NCI-H1694 (cell line): ENCODE data around the gene WDR82.
"Not testable (repeated sequence)": the region's sequence is repeated elsewhere in the genome, so short reads cannot be mapped to it uniquely, and the experiment has no call there.

Source experiments
- DNase-seq: peaks from one replicate; lab custom pipeline; 2025; lab: John Stamatoyannopoulos, UW

WDR82 gene

DNA sequence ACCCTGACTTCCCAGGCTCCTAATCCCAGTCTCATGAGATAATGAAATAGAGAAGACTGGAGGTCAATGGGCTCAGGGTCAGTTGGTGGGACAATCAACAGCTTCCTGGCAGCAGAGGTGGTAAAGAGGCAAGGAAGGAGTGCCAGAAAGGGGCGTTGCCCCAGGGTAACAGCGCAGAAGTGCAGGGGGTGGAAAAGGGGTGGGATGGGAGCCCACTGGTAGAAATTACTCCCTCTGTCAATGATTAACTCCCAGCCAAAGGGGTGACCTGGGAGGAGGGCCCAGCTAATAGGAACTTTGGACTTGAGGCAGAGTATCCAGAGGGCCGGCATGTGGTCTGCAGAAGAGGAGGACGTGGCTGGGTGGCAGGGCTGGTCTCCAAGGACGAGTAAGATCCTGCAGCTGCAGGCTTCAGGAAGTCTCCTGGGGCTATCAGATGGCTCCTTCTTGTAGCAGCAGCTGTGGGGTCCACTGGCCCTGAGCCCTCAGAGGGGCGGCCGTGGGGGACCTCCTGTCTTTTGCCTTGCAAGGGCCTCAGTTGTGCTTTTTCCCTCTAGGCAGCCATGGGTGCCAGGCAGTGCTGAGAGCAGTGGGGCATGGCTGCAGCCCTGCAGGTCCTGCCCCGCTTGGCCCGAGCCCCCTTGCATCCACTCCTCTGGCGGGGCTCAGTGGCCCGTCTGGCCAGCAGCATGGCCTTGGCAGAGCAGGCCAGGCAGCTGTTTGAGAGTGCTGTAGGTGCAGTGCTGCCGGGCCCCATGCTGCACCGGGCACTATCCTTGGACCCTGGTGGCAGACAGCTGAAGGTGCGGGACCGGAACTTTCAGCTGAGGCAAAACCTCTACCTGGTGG, 11.5 kb upstream of the WDR82 start:
- no peak for DNase-seq

DNA sequence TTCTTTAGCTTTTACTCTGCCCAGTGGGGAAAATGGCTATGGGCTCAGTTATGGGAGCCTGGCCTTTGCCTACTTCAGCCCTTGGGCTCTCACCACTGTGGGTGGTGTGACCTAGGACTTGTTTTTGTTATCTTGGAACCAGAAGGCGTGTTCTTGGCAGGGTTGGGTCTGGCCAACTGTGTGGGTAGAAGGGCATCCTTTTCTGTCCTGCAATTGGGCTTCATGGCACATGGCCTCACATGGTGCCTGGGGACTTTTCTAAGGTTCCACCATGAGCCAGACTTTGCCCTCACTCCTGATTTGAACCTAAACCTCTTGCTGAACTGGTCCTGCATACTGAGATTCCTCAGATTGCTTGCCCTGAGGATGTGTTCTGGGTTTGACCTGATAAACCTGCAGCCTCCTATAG, 10.9 kb upstream of the WDR82 start:
- DNase-seq, result no peak

DNA sequence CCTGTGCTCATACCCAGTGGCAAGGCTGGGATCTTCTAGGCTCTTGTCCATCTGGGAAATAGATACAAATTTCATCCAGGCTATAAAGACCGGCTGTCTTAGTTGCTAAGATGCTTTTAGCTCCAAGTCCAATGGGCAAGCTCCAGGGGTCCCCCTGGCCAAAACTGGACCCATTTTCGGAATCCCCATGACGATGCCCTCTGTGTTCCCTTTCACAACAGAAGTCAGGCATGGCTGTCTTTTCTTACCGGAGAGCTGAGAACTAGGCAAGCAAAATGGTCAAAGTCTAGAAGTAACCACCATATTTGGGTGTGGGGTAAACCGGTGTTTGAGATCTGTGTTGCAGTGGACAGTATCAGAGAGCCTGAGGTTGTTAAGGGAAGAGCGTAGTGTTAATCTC, 10.2 kb upstream of the WDR82 start:
- no peak for DNase-seq

DNA sequence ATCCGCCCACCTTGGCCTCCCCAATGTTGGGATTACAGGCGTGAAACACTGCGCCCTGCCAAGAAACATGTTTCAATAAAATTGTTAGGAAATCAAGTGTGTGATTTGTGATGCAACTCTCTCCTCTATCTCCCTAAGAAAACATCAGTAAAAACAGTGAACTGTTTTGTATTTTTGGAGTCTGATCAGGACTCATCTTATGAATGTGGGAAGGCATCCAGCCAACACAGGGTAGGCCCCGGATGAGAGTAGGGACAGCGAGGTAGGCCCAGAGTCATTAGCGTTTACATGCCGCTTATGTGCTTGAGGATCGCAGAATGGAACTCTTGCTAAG, 8.3 kb upstream of the WDR82 start:
- DNase-seq, result no peak

DNA sequence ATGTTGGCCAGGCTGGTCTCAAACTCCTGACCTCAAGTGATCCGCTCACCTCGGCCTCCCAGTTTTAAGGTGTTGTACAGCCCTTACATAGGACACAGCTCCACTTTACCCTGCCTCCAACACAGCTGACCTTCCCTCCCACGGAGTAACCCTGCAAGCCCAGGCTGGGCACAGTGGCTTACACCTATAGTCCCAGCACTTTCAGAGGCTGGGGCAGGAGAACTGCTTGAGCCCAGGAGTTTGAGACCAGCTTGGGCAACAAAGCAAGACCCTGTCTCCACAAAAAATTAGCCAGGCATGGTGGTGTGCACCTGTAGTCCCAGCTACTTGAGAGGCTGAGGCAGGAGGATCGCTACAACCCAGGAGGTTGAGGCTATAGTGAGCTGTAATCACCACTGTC, 5.6 kb upstream of the WDR82 start:
- not testable (repeated sequence) for DNase-seq

DNA sequence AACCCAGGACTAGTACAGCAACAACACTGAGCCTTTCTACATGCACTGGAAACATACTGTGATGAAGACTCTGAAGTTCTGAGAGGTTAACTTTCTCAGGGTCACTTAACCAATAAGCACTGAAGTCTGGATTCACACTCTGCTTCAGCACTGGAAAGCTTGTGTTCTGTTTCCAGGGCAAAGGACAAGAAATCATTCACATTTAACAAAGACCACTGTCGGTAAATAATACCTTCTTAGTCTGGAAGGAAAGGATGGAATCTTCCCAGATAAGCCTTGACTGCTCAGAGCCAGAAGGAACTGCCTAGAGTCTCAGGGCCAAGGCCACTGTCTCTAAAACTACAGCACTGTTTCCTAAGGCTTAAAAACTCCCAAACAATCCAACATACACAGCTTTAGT, 4.9 kb upstream of the WDR82 start:
- DNase-seq, result no peak

DNA sequence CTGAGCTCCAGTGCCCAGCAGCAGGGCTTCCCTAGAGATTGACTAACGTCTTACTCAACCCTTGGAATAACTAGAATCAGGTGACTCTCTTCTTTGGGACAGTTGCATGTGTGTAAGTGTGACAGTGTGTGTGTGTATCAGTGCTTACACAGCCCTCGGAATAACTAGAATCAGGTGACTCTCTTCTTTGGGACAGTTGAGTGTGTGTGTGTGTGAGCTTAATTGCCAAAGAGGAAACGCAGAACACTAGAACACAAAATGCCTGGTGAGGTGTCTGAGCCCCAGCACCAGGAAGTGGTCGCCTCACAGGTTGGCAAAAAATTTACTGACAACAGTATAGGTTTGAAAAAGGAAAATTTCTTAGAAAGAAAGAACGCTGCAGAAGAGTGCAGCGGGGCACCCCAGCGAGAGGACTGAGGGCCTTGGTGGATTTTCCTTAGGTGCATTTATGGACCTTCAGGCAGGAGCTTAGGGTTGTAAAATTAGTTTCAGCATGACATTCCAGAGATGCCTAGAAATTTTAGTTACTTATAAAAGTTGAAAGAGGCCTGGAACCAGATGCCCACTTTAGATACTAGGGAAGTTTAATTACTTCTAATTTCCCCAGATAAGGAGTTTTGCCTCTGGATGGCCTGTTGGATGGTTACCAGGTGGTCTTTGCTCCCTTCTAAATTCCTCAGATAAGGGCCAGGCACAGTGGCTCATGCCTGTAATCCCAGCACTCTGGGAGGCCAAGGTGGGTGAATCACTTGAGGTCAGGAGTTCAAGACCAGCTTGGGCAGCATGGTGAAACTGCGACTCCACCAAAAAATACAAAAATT, 3.7 kb upstream of the WDR82 start:
- no peak for DNase-seq

DNA sequence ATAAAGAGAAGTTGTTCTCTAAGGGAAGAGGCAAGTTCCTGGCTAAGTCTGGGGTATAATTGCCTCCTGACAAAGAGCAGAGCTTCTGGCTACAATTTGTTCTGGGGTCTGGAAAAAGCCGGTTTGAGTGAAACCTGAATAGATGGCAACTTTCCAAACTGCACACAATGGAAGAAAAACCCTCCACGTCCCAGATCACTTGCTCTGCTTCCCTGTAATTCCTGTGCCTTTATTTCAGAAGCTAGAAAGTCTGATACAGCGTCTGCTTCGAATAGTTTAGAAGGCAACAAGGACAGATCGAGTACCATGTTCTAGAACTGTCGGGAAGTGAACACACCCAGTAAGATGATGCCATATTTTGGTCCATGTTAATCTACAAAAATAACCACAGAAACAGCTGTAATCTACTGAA, 1.6 kb upstream of the WDR82 start:
- no peak for DNase-seq

DNA sequence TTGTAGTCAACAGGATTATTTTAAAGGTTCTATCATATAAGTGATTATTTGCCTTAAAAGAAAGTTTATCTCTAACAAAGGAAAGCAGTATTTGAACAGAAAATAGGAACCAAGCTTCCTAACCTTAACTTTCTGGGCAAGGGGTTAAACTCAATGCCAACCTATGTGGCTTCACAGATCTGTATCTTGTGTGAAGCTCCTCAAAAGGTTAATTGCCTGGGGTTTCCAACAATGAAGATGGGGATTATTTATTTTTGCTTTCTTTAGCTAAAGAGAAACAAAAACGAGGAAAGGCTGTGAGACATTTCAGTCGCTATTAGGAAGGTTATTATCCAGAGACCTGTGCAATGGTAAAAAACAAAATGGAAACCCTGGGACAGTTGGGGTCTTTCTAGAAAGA, 1.1 kb upstream of the WDR82 start:
- no peak for DNase-seq

DNA sequence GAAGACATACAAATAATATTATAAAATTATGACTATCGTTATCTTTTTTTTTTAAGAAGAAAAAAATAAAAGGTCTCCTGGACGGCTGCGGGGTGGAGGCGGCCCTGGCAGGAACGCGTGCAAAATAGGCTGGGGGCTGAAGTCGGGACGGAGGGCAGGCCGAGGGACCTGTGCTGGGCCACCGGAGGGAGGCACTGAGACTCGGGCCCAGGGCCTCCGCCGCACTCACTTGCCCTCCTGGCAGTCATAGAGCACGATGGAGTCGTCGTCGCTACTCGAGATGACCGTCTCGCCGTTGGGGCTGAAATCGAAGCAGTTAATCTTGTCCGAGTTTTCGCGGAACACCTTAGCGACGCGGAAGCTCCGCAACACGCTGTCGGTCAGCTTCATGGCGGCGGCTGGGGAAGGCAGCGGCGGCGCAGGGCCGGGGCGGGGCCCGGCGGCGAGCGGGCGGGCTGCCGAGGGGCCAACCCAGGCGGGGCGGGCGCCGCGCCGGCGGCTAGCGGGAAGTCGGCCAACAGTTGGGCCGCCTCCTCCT, 408 bp downstream of the WDR82 start:
- no peak for DNase-seq

DNA sequence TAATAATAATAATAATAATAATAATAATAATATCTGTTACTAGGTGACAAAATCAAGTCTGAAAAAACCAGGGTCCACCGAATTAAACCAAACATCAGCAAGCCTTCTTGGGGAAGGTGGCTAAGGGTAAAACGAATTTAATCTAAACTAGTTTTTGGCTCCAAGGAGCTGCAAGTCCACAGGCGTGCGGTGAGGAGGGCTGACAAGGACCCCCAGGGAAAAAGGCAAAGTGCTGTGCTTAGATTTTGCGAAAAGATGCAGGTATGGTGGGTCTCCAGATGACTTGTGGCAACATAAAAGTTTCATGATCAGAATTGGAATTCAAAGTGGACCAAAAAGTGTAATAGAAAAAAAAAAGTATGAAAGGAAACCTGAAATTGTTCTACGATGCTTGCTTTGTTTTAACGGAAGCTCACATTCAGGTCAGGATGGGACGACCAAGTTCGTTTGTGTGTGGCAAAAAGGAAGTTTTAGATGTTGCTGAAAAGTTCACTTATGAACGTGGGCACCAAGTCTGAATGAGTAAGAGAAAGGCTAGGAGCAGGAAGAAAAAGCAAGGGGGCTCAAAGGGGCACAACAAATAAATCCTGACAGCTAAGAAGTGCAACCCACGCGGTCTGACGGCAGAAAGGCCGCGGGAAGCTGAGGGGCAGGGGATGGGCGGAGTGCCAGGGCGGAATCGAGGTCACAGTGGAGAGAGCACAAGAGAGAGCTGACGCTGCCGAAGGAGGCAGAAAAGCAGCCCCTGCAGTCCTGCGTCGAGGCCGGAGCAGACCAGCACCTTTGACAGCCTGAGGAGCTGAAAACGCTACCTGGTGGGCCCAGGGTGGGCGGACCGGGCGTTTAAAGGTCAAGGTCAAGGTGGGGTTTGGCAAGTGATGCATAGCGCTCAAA, 1.1 kb downstream of the WDR82 start:
- DNase-seq, result no peak

DNA sequence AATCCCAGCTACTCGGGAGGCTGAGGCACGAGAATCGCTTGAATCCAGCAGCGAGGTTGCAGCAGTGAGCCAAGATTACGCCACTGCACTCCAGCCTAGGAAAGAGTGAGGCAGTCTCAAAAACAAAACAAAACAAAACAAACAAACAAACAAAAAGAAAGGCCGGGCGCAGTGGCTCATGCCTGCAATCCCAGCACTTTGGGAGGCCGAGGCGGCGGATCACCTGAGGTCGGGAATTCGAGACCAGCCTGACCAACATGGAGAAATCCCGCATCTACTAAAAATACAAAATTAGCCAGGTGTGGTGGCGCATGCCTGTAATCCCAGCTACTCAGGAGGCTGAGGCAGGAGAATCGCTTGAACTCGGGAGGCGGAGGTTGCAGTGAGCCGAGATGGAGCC, 3.7 kb downstream of the WDR82 start:
- not testable (repeated sequence) for DNase-seq

DNA sequence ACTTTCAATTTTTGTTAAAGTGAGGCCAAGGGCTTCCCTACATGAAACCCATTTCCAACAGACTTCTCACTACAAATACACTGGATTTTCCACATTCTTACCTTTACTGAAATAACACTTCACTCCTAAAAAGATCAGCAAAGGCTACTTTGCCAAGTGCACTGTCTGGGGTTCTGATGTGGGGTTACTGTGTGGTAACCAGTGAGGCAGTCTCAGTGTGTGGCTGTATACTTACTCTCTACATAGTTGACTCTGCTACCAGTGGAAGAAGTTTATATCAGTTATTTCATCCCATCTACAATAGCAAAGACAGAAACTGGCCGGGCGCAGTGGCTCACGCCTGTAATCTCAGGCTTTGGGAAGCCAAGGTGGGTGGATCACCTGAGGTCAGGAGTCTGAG, 5.6 kb downstream of the WDR82 start:
- DNase-seq, result no peak

DNA sequence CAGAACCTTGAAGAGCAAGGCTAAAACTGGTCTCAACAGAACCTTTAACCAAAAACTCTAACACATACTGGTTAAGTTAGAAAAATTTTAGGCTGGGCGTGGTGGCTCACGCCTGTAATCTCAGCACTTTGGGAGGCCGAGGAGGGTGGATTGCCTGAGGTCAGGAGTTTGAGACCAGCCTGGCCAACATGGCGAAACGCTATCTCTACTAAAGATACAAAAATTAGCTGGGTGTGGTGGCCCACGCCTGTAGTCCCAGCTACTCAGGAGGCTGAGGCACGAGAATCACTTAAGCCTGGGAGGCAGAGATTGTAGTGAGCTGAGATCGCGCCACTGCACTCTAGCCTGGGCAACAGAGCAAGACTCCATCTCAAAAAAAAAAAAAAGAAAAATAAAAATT, 6.3 kb downstream of the WDR82 start:
- DNase-seq, result not testable (repeated sequence)

DNA sequence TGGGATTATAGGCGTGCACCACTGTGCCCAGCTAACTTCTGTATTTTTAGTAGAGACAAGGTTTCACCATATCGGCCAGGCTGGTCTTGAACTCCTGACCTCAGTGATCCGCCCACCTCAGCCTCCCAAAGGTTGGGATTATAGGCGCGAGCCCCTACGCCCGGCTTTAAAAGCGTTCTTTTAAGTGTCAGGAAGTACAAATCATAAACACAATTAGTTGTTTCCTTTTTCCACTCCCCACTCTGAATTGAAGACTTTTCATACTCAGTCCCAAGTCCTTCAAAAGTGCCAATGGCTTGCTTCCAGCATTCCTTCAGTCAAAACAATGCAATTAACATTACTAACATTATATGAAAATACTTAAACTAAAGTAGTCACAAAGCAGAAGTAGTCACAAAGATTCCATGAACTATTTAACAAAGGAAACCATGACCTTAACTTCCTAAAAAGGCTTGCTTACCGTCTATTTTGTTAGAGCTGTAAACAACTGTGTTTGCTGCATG, 8.1 kb downstream of the WDR82 start:
- no peak for DNase-seq

DNA sequence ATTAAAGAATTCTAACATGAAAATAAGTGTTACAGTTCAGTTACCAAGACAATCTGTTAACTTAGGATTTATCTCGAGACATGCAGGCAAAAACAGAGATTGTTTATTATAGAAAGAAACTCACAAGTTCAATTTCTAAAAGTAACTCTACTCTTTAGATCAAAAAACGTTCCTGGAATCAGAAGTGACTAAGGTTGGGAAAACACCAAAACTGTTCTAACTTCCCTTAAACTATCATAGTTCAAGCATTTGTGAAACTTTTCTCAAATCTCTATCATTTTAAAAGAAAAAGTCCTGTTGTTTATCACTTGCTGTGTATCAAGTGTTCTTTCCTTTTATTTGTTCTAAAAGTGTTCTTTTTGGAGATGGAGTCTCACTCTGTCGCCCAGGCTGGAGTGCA, 8.7 kb downstream of the WDR82 start:
- no peak for DNase-seq

DNA sequence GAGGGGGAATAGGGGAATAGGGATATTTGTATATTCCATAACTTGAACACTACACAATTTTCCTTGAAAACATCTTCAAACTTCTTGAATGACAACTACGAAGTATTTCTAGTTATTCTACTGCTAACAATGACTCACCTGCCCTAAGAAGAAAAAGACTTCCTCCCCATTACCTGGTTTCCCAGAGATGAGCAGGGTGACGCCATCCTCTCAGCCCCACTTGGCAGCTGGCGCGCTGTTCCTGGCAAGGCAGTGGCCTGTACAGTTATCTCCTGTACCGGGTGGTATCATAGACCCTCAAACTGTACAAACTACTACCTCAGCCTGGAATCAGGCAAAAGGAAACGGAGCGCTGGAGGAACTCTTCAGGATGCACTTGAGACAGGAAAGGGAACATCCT, 10.4 kb downstream of the WDR82 start:
- DNase-seq, result no peak

DNA sequence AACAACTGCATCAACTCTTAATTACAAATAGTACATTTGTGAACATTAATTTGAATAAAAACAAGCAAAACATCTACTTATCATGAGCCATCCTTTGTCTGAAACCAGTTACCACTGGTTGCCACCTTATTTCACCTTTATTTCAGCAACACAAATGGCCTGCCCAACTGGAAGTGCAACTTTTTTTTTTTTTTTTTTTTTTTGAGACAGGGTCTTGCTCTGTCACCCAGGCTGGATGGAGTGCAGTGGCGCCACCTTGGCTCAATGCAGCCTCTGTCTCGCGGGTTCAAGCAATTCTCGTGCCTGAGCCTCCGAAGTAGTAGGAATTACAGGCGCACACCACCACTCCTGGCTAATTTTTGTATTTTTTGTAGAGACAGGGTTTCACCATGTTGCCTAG, 13.1 kb downstream of the WDR82 start:
- no peak for DNase-seq

DNA sequence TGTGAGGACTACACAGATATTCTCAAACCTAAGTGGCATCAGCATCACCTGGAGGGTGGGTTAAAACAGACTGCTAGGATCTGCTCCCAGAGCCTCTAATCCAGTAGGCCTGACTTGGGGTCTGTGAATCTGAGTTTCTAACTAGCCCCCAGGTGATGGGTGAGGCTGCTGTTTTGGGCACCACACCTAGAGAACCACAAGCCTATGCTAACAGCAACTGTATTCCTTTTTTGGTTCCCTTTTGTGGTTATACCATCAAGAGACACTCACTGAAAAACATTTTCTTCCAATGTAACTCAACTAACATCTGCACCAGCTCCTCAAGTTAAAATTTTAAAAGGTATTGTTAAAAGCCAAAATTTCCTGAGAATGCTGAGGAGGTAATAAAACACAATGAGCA, 16.0 kb downstream of the WDR82 start:
- DNase-seq, result no peak

DNA sequence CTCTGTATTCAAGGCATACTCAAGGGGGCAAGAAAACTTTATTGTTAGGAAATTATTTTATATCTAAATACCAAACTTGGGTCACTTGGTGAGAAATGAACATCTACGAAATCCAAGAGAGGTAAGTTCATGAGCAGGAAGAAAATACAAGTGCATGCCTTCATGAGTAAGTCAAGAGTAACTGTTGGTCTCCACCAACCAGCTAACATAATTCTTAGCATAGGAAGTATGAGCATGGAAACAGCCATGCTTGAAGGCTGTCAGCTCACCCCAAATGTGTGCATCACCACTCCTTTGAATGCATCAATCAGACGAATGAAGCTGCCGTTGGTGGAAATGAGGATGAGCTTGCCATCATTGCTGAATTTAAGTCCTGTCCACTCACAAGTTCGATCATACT, 19.0 kb downstream of the WDR82 start:
- no peak for DNase-seq

DNA sequence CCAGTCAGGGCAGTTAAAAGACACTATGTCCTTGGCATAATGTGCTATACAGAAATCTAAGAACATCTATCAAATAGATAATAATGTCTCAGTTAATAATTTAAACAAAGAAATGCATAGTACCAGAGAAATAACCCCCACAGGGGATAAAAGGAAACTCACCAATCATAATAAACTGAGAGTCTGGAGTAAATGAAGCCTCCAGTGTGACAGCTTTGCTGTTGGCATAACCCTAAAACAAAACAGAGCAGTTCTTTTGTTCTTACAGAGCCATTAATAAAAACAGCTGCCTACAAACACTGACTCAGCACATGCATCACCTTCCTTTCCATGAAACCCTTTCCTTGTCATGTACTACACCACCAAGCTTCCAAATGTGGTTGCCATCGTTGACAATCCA, 19.4 kb downstream of the WDR82 start:
- no peak for DNase-seq

DNA sequence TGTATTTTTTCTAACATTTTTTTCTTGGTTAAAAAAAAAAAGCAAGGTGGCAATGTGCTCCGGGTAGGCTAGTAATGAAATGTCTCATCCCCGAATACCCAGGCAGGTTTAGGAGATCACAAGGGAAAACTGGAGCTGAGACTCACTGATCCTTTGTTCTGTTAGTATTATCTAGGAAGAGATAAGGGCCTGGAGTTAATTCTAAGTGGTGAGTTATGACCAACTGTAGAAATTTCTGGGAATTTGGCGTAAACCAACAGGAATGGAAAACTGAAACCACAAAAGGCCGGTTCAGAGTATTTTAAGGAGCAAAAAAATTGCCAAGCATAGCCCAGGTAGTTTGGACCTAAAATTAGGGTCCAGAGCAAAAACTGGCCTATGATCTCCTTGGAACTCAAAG, 20.5 kb downstream of the WDR82 start:
- no peak for DNase-seq
